OCI-M2 (cell line): ENCODE data around the gene SLC13A3.
"Not testable (repeated sequence)": the region's sequence is repeated elsewhere in the genome, so short reads cannot be mapped to it uniquely, and the experiment has no call there.

ENCODE experiments used
- DNase-seq: peaks from one replicate; lab custom pipeline; 2025; ENCODE audit not compliant: unreplicated experiment; lab: John Stamatoyannopoulos, UW

Gene SLC13A3

GRCh38 chr20:46682063-46682821 lies 31.0 kb upstream of the SLC13A3 start:
- no peak for DNase-seq

GRCh38 chr20:46681032-46681854 lies 30.0 kb upstream of the SLC13A3 start:
- no peak for DNase-seq

DNA sequence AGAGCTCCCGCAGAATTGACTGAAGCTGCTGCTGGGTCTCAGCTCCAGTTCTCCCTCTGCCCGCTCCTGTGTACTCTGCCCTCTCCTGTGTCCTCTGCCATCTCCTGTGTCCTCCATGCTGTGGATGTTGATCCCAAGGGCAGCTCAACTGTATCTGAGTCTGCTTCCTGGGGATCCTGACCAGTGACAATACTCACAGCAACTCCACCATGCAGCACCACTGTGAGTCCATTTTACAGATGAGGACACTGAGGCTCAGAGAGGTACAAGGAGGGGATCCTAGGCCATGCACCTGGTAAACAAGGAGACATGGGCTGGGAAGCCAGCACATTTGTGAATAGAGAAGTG lies 29.4 kb upstream of the SLC13A3 start:
- DNase-seq: no peak

DNA sequence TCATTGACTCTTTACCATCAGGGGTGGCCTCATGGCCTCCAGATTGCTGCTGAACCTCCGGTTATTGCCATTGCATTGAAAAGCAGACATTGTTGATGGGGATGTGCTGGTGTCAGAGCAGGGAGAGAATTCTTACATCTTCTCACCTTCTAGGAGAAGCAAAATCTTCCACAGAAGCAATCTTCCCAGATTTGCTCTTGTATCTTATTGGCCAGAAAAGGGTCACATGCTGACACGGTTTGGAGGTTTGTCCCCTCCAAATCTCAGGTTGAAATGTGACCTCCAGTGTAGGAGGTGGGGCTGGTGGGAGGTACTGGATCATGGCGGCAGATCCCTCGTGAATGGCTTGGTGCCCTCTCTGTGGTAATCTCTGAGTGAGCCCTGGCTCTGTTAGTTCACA lies 27.3 kb upstream of the SLC13A3 start:
- no peak for DNase-seq

DNA sequence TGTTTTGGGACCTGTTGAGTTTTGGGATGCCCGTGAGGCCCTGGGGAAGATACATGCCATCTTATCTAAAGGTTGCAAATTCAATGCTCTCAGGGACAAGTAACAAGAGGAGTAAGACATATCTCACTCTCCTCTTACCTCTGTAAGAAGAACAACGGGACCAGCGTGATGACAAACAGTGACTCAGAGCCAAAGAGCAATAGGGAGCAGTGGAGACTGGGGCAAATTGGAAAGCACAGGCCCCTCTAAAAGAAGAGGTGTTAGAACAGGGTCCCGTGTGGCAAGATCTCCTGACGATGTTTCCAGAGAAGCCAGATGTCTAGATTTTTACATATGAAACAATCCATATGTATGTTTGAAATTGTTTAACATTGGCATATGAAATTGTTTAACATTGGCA lies 26.3 kb upstream of the SLC13A3 start:
- DNase-seq: no peak

GRCh38 chr20:46676649-46677316 lies 25.5 kb upstream of the SLC13A3 start:
- not testable (repeated sequence) for DNase-seq

DNA sequence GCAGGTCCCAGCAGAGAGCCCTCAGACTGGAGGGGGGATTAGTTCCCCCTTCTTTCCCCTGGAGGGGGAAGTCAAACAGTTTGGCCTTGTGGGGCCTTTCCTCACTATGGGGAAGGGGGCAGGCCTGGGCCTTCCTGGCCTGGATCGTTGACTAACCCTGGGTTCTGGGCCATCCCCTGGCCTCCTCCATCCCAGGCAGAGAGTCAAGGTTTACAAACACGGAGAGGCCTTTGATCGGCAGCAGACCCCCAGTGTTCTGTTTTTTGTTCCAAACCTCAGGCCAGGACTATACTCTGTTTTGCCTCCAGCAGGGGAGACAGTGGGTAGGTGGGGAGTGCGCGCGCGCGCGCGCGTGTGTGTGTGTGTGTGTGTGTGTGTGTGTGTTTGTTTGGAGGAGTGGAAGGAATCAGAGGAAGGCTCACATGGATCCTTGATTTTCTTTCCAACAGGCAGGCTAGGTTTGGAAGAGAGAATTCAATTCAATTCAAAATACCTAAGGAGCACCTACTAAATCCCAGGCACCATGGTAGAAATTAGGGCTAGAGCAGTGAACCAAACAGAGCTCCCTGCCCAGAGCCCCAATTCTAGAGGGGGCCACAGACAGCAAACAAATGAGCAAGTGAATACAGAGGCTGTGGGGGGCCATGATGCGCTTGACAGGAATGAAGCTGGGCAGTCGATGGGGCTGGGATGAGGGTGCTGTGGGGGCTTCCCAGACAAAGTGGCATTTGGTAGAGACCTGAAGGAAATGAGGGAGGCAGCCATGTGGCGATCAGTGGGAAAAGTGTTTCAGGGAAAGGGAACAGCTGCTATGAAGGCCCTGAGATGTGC lies 23.2 kb upstream of the SLC13A3 start:
- no peak for DNase-seq

GRCh38 chr20:46673394-46674252 lies 22.4 kb upstream of the SLC13A3 start:
- no peak for DNase-seq

- no peak for DNase-seq
These were observed 21.4 kb upstream of the SLC13A3 start for GRCh38 chr20:46672543-46673148.

DNA sequence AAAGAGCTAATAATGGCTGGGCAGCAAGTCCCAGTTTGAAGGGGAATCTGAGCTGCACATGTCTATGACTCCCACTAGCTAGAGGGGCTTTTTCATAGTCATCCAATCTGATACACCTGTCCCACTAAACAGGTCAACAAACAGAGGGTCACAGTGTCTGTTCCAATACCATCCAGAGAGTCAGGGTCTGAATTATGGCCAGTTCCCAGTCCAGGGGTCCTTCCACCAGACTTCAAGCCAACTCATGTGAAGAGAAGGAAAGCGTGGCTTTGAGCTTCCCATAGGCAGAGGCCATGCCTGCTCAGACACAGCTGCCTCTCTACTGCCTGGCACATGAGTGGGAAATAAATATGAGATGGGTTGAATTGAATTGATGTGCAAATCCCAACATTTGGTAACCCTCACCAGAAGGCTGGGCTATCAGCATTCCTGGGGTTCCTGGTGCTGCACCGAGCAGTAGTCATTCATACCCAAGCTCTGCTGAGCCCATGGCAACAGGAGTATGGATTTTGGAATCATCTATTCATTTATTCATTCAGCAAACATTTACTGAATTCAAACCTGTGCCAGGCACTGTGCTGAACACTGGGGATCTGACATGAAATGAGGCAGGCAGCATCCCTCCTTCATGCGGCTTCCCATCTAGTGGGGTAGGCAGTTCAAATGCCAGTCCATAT lies 20.7 kb upstream of the SLC13A3 start:
- no peak for DNase-seq

GRCh38 chr20:46670585-46671584 lies 19.6 kb upstream of the SLC13A3 start:
- no peak for DNase-seq

DNA sequence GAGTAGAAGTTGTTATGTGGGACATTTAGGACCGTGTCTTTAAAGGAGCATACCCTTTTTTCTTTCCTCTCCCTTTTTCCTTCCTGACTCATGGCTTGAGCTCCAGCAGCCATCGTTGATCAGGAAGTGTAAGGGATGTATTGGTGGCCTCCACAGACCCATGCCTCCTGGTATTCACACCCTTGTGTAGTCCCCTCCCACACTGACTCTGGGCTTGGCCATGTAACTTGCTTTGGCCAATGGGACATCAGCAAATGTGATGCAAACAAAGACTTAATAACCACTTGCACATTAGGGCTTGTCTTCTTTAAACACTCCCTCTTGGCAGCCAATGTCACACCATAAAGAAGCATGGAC lies 18.9 kb upstream of the SLC13A3 start:
- no peak for DNase-seq

DNA sequence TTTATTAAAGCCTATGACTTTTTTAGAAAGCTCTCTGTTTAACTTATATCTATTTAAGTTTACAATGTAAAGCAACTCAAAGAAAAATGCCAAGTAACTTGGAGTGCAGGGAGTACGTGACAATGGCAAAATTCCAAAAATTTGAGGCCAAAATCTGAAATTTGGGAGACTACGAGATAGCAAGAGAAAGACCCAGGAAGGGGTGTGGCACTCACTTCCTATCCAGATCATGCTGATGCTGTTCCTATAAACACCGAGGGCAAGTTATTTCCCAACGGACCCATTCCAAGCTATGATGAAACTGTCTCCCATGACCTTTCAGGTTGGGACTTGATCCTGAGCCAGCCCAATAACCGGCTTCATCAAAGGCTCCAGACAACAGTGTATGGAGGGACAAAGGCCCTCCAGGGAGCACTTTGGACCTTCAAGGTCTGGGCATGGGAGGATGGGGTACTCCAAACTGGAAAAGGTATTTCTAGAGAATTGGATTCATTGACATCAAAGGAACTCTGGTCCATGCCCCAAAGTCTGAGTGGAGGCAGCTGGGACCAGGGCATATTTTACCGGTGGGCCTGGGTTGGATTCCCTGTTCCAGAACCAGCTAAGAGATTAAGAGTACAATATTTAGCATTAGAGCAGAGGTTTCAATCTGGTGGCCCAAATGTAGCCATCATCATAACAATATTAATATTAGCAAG lies 15.7 kb upstream of the SLC13A3 start:
- DNase-seq: no peak

- DNase-seq: no peak
These were observed 15.0 kb upstream of the SLC13A3 start for GRCh38 chr20:46666306-46666705.

DNA sequence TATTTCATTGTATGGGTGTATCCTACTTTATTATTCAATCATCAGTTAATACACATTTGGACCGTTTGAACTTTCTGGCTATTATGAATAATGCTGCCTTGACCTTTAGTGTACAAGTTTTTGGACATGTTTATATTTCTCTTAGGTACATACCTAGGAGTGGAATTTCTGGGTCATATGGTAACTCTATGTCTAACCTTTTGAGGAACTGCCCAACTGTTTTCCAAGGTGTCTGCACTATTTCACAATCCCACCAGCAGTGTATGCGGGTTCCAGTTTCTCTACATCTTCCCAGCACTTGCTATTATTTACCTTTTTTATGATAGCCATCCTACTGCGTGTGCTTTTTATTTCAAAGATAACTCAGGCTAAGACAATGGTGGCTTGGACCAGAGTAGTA lies 14.3 kb upstream of the SLC13A3 start:
- DNase-seq: no peak

GRCh38 chr20:46663531-46663930 lies 12.3 kb upstream of the SLC13A3 start:
- no peak for DNase-seq

GRCh38 chr20:46661659-46662058 lies 10.4 kb upstream of the SLC13A3 start:
- DNase-seq: no peak
